ENCODE measurements around the gene FRMD1.

Gene FRMD1

GRCh38 chr6:168089186-168090063, 10.4 kb upstream of the FRMD1 start:
- Histone ChIP-seq H3K27ac (ENCODE audit: low read depth, low read length) (no peak overlapping the region), H3K4me1 (ENCODE audit: control insufficient read depth in 1 of 2, insufficient read depth in 2 of 2, low read length in 2 of 2) (peaks cover 12 to 17% of the 10 kb centered on the region in 2 donors), H3K4me3 (ENCODE audit: low read depth in 1 of 2, low read length in 2 of 2) (no peak overlapping the region), H3K9me3 (ENCODE audit: control insufficient read depth in 1 of 2, low read length in 2 of 2) (peaks cover 0 to 5% of the 10 kb centered on the region in 2 donors), H3K27me3 (ENCODE audit: control insufficient read depth in 1 of 2, insufficient read depth in 2 of 2, low read length in 2 of 2) (no peaks in the 10 kb centered on the region), H3K9ac (ENCODE audit: low read depth in 1 of 2, low read length in 2 of 2) (no peak overlapping the region), H3K36me3 (ENCODE audit: control insufficient read depth in 1 of 2, insufficient read depth in 2 of 2, low read length in 2 of 2) (no peaks in the 10 kb centered on the region)

DNA sequence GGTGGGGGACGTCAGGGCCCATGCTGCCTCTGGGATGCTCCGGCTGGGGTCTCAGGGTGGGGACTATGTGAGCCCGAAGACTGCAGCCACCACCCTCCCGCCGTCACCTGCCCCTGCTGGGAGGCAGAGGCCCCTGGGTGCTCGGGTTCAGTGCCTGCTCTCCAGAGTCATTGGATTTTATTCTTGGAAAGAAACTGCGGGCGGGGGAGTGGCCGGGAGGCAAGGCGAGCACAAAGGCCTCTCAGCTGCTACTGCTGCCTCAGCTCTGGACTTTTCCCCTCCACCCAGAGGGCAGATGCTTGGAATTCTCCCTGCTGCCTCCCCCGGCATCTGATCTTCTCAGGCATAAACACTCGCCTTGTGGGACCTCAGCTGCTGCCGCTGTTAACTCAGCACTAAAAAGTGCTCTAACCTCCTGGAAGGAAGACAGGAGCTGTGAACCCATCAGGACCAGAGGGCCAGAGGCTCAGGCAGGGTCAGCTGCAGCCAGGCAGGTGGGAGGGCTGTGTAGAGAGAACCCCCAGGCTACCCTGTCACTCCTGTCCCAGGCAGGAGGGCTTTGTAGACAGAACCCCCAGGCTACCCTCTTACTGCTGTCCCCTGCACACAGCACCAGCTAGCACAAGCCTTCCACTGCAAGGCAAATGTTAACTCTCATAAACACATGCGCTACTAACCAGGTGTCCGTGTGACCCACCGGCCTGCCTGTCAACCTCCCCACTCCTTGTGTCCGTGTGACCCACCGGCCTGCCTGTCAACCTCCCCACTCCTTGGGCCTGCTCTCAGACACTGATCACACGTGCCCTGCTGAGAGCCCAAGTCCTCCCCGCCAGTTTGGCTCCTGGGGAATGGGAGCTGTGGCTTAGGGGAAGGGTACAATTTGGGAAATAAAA, 9.4 kb upstream of the FRMD1 start:
- Histone ChIP-seq H3K4me1 (ENCODE audit: control insufficient read depth in 1 of 2, insufficient read depth in 2 of 2, low read length in 2 of 2) (peaks cover 12 to 19% of the 10 kb centered on the region in 2 donors), H3K27me3 (ENCODE audit: control insufficient read depth in 1 of 2, insufficient read depth in 2 of 2, low read length in 2 of 2) (no peaks in the 10 kb centered on the region), H3K9me3 (ENCODE audit: control insufficient read depth in 1 of 2, low read length in 2 of 2) (peaks cover 0 to 5% of the 10 kb centered on the region in 2 donors)

DNA sequence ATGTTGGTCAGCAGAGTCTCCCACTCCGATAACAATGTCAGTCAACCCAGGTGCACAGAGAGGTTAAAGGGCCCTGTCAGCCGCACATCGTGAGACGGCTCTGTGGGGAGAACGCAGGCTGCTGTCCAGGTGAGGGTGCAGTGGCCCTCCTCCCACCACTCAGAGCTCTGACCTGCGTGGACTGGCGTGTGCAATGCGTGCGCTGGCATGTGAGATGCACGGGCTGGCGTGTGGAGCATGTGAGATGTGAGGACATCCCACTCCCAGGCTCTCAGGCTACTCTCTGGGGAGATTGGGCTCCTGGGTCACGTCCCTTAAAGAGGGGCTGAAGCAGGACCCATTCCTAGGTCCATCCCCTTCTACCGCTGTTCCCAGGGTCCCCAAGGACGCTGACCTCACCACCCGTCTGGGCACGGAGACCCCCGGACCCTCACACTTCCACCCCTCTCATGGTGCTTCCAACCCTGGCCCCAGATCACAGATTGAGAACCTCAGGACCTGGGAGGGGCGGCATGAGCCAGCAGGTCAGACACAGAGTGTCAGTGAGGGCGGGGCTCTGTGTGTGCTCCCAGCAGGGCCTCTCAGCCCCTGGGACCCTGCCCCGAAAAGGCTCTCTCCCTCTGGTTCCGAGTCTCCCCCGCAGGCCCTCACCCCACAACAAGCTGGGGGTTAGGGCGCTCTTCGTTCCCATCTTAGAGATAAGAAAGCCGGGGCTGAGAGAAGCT, 8.6 kb upstream of the FRMD1 start:
- peak overlapping the region; percentile 17 for H3K27ac ChIP-seq (ENCODE audit: low read depth, low read length)
- peaks cover 0 to 5% of the 10 kb centered on the region in 2 donors for H3K9me3 ChIP-seq (ENCODE audit: control insufficient read depth in 1 of 2, low read length in 2 of 2)
- peaks cover 12 to 22% of the 10 kb centered on the region in 2 donors for H3K4me1 ChIP-seq (ENCODE audit: control insufficient read depth in 1 of 2, insufficient read depth in 2 of 2, low read length in 2 of 2)
- H3K27me3 ChIP-seq (ENCODE audit: control insufficient read depth in 1 of 2, insufficient read depth in 2 of 2, low read length in 2 of 2), result no peaks in the 10 kb centered on the region
- H3K9ac ChIP-seq (ENCODE audit: low read depth in 1 of 2, low read length in 2 of 2), result no peak overlapping the region
- no peak overlapping the region for H3K4me3 ChIP-seq (ENCODE audit: low read depth in 1 of 2, low read length in 2 of 2)
- H3K36me3 ChIP-seq (ENCODE audit: control insufficient read depth in 1 of 2, insufficient read depth in 2 of 2, low read length in 2 of 2), result no peaks in the 10 kb centered on the region

More for the DNA sequence above, 9.4 kb upstream of the FRMD1 start:
- H3K9ac ChIP-seq (ENCODE audit: low read depth in 1 of 2, low read length in 2 of 2), result no peak overlapping the region
- peak overlapping the region; percentile 17 for H3K27ac ChIP-seq (ENCODE audit: low read depth, low read length)
- H3K36me3 ChIP-seq (ENCODE audit: control insufficient read depth in 1 of 2, insufficient read depth in 2 of 2, low read length in 2 of 2), result no peaks in the 10 kb centered on the region
- no peak overlapping the region for H3K4me3 ChIP-seq (ENCODE audit: low read depth in 1 of 2, low read length in 2 of 2)

GRCh38 chr6:168086616-168087015, 7.6 kb upstream of the FRMD1 start:
- H3K27ac ChIP-seq (ENCODE audit: low read depth, low read length), result no peak overlapping the region
- no peaks in the 10 kb centered on the region for H3K9me3 ChIP-seq (ENCODE audit: control insufficient read depth in 1 of 2, low read length in 2 of 2)
- peaks cover 12 to 22% of the 10 kb centered on the region in 2 donors for H3K4me1 ChIP-seq (ENCODE audit: control insufficient read depth in 1 of 2, insufficient read depth in 2 of 2, low read length in 2 of 2)
- no peaks in the 10 kb centered on the region for H3K27me3 ChIP-seq (ENCODE audit: control insufficient read depth in 1 of 2, insufficient read depth in 2 of 2, low read length in 2 of 2)
- H3K9ac ChIP-seq (ENCODE audit: low read depth in 1 of 2, low read length in 2 of 2), result no peak overlapping the region
- H3K36me3 ChIP-seq (ENCODE audit: control insufficient read depth in 1 of 2, insufficient read depth in 2 of 2, low read length in 2 of 2), result no peaks in the 10 kb centered on the region
- no peak overlapping the region for H3K4me3 ChIP-seq (ENCODE audit: low read depth in 1 of 2, low read length in 2 of 2)

GRCh38 chr6:168086066-168086465, 7.1 kb upstream of the FRMD1 start:
- H3K4me3 ChIP-seq (ENCODE audit: low read depth in 1 of 2, low read length in 2 of 2), result no peak overlapping the region
- H3K27ac ChIP-seq (ENCODE audit: low read depth, low read length), result no peak overlapping the region
- H3K36me3 ChIP-seq (ENCODE audit: control insufficient read depth in 1 of 2, insufficient read depth in 2 of 2, low read length in 2 of 2), result no peaks in the 10 kb centered on the region
- no peaks in the 10 kb centered on the region for H3K9me3 ChIP-seq (ENCODE audit: control insufficient read depth in 1 of 2, low read length in 2 of 2)
- peaks cover 12 to 22% of the 10 kb centered on the region in 2 donors for H3K4me1 ChIP-seq (ENCODE audit: control insufficient read depth in 1 of 2, insufficient read depth in 2 of 2, low read length in 2 of 2)
- no peaks in the 10 kb centered on the region for H3K27me3 ChIP-seq (ENCODE audit: control insufficient read depth in 1 of 2, insufficient read depth in 2 of 2, low read length in 2 of 2)
- no peak overlapping the region for H3K9ac ChIP-seq (ENCODE audit: low read depth in 1 of 2, low read length in 2 of 2)

DNA sequence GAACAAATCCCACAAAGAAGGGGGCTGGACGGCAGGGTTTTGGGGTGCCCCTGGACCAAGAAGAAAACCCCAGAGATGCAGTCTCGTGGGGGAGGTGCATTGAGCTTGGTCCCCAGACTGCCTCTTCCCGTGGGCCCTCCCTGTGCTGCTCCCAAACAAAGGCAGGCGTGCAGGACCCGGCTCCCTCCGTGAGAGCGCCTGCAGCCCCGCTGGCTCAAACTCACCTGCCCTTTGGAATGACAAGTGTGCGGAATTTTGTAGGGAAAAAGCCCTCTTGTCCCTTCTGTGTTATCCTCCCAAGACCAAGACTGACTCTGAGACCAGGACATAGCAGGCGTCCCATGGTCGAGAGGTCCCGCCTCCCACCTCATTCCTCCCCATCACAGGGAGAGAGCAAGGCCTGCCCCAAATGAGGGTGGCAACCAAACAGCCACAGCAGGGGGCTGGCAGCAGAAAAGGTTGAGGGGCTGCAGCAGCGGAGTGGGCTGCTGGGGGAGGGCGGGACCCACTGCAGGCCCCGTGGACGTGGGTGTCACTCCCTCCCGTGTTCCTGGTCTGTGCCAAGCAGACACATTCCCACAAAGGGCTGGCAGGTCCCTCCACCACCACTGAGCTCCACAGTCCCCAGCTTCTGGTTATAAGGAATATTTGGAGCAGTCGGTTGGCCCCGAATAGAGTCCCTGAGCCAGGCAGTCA, 5.6 kb upstream of the FRMD1 start:
- Histone ChIP-seq H3K4me3 (ENCODE audit: low read depth in 1 of 2, low read length in 2 of 2) (no peak overlapping the region), H3K36me3 (ENCODE audit: control insufficient read depth in 1 of 2, insufficient read depth in 2 of 2, low read length in 2 of 2) (no peaks in the 10 kb centered on the region), H3K27ac (ENCODE audit: low read depth, low read length) (no peak overlapping the region), H3K9me3 (ENCODE audit: control insufficient read depth in 1 of 2, low read length in 2 of 2) (no peaks in the 10 kb centered on the region), H3K4me1 (ENCODE audit: control insufficient read depth in 1 of 2, insufficient read depth in 2 of 2, low read length in 2 of 2) (peaks cover 15 to 25% of the 10 kb centered on the region in 2 donors), H3K9ac (ENCODE audit: low read depth in 1 of 2, low read length in 2 of 2) (no peak overlapping the region), H3K27me3 (ENCODE audit: control insufficient read depth in 1 of 2, insufficient read depth in 2 of 2, low read length in 2 of 2) (no peaks in the 10 kb centered on the region)

- Histone ChIP-seq H3K27me3 (ENCODE audit: control insufficient read depth in 1 of 2, insufficient read depth in 2 of 2, low read length in 2 of 2) (no peaks in the 10 kb centered on the region), H3K27ac (ENCODE audit: low read depth, low read length) (no peak overlapping the region), H3K9ac (ENCODE audit: low read depth in 1 of 2, low read length in 2 of 2) (no peak overlapping the region), H3K4me3 (ENCODE audit: low read depth in 1 of 2, low read length in 2 of 2) (no peak overlapping the region), H3K9me3 (ENCODE audit: control insufficient read depth in 1 of 2, low read length in 2 of 2) (no peaks in the 10 kb centered on the region), H3K36me3 (ENCODE audit: control insufficient read depth in 1 of 2, insufficient read depth in 2 of 2, low read length in 2 of 2) (no peaks in the 10 kb centered on the region), H3K4me1 (ENCODE audit: control insufficient read depth in 1 of 2, insufficient read depth in 2 of 2, low read length in 2 of 2) (peaks cover 22 to 31% of the 10 kb centered on the region in 2 donors)
Observed at GRCh38 chr6:168083514-168083885, 4.5 kb upstream of the FRMD1 start.

DNA sequence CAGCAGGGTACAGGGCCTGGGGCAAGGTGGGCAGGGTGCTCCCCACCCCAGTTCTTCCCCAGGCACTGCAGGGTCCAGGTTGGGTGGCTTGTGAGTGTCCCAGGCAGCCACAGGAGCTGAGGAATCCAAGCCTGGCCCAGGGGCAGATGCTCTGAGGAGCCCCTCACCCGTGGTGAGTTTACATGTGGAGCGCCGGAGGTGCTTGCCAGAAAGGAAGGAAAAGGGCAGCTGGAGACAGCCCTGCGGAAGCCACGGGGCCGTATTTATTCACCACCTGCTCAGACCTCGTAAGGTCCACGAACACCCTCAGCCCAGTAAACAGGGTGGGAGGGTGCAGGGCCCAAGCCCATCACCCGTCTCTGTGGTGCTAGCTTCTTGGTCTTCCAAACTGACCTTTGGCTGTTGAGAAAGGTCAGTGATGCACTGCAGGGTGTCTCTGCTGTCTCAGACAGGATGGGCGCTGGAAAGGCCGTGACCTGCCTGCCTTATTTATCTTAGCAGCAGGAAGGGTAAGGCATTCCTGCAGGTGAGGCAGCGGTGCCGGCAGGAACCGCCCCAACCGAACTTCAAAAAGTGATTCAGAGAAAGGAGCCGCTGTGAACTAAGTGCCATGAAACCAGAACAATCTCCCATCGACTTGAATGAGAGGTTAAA, 4.0 kb upstream of the FRMD1 start:
- no peak overlapping the region for H3K27ac ChIP-seq (ENCODE audit: low read depth, low read length)
- no peaks in the 10 kb centered on the region for H3K9me3 ChIP-seq (ENCODE audit: control insufficient read depth in 1 of 2, low read length in 2 of 2)
- no peak overlapping the region for H3K9ac ChIP-seq (ENCODE audit: low read depth in 1 of 2, low read length in 2 of 2)
- H3K27me3 ChIP-seq (ENCODE audit: control insufficient read depth in 1 of 2, insufficient read depth in 2 of 2, low read length in 2 of 2), result no peaks in the 10 kb centered on the region
- H3K4me1 ChIP-seq (ENCODE audit: control insufficient read depth in 1 of 2, insufficient read depth in 2 of 2, low read length in 2 of 2), result peaks cover 19 to 25% of the 10 kb centered on the region in 2 donors
- H3K36me3 ChIP-seq (ENCODE audit: control insufficient read depth in 1 of 2, insufficient read depth in 2 of 2, low read length in 2 of 2), result no peaks in the 10 kb centered on the region
- no peak overlapping the region for H3K4me3 ChIP-seq (ENCODE audit: low read depth in 1 of 2, low read length in 2 of 2)

DNA sequence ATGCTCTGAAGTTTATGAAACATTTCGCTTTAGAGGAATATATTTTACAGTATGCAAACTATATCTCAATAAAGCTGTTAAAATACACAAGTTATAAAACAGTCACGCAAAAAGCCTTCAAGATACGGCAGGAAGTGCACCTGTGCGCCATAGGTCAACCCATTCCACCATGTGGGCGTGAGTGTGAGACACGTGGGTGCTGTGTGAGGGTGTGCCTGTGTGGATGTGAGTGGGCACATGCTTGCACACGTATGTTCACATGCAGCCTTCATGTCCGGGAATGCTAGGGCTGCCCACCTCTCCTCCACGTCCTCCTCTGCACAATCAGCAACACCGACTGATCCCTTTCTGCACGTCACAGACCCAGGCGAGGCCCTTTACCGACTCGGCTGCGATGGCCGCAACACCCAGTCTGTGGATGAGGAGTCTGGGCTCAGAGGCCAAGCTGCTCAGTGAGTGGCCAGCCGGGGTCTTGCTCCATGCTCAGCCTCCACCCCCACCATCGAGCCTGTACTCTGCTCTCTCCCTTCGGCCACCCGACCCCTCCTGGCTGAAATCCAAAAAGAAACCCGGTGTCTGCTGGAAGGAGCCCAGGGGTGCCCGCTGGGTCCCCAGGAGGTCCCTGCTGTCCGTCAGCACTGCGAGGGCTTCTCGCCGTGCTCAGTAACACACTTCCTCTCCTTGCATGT, 3.0 kb upstream of the FRMD1 start:
- Histone ChIP-seq H3K4me3 (ENCODE audit: low read depth in 1 of 2, low read length in 2 of 2) (no peak overlapping the region), H3K4me1 (ENCODE audit: control insufficient read depth in 1 of 2, insufficient read depth in 2 of 2, low read length in 2 of 2) (peaks cover 13 to 19% of the 10 kb centered on the region in 2 donors), H3K36me3 (ENCODE audit: control insufficient read depth in 1 of 2, insufficient read depth in 2 of 2, low read length in 2 of 2) (no peaks in the 10 kb centered on the region), H3K9ac (ENCODE audit: low read depth in 1 of 2, low read length in 2 of 2) (no peak overlapping the region), H3K27ac (ENCODE audit: low read depth, low read length) (no peak overlapping the region), H3K27me3 (ENCODE audit: control insufficient read depth in 1 of 2, insufficient read depth in 2 of 2, low read length in 2 of 2) (no peaks in the 10 kb centered on the region), H3K9me3 (ENCODE audit: control insufficient read depth in 1 of 2, low read length in 2 of 2) (no peaks in the 10 kb centered on the region)

Measured in duodenal mucosa (tissue), 2 donors.